Stomach (tissue), 9 donors: ENCODE results near the gene VWC2L. TPM values are rescaled to one million over a fixed set of nuclear protein-coding genes. Genes with fewer than 3 reads are reported as not detected.

Experiments
- DNase-seq, 2 donors: peaks; one replicate each; pipeline versions ENCODE4 v3.0.0 to v3.0.0-alpha.2; 2013 to 2019
- H3K27ac ChIP-seq, 5 donors: fragments of 200-600 bp in 4 of 5; sonication (generic) in 4 of 5; one replicate each; pipeline ENCODE4 v1.5.1; 2013 to 2019; ENCODE audit warnings: mild to moderate bottlenecking in 1 of 5, moderate library complexity in 1 of 5
- H3K27me3 ChIP-seq, 3 donors: fragments of 200-600 bp; sonication (generic); one replicate each; pipeline ENCODE4 v1.5.1; 2017 to 2019; ENCODE audit warnings: mixed run types in 1 of 3
- H3K36me3 ChIP-seq, 4 donors: fragments of 200-600 bp; sonication (generic); 1 replicate in 3 of 4; 2 replicates in 1 of 4; pipeline ENCODE4 v1.5.1; 2016 to 2019
- H3K4me1 ChIP-seq, 4 donors: fragments of 200-600 bp; sonication (generic); one replicate each; pipeline ENCODE4 v1.5.1; 2016 to 2019
- H3K4me3 ChIP-seq, 4 donors: fragments of 200-600 bp; sonication (generic) in 3 of 4; one replicate each; pipeline ENCODE4 v1.5.1; 2016 to 2019; ENCODE audit warnings: mild to moderate bottlenecking in 1 of 4
- H3K9me3 ChIP-seq, 4 donors: fragments of 200-600 bp; sonication (generic); one replicate each; pipeline ENCODE4 v1.5.1; 2016 to 2019
- CTCF ChIP-seq, 7 experiments: fragments of 450-650 bp in 4 of 7; fragments of 200-600 bp in 3 of 7; sonication (generic) in 3 of 7; IDR thresholded peaks; one replicate each; pipeline ENCODE4 v1.5.1; 2016 to 2019; ENCODE audit warnings: antibody characterized with exemption in 7 of 7, control low read depth in 2 of 7, mild to moderate bottlenecking in 1 of 7
- EP300 ChIP-seq: sonication (generic); formaldehyde crosslinking; IDR thresholded peaks from one replicate; pipeline ENCODE4 v1.6.1; 2017; ENCODE audit warnings: antibody characterized with exemption
- POLR2A ChIP-seq, 4 donors: fragments of 450-650 bp; IDR thresholded peaks; one replicate each; pipeline ENCODE4 v1.6.1; 2016; ENCODE audit warnings: antibody characterized with exemption in 4 of 4, control low read depth in 2 of 4, mild to moderate bottlenecking in 1 of 4, moderate library complexity in 1 of 4
- POLR2AphosphoS5 ChIP-seq, 3 donors: sonication (generic); formaldehyde crosslinking; IDR thresholded peaks; one replicate each; pipeline ENCODE4 v1.6.1; 2016; ENCODE audit warnings: antibody characterized with exemption in 3 of 3
- WGBS, 5 donors: extraction: QIAGEN DNeasy Blood & Tissue Kit in 3 of 5; methylation state at CpG; one replicate each; pipeline versions ENCODE4 v1.1.5 to v1.1.7; 2013 to 2018; 5-methylcytosine and 5-hydroxymethylcytosine counted together
- intact Hi-C: fragments of 100-400 bp; cut with DNase I; formaldehyde crosslinking; loops from one replicate; pipeline ENCODE4 v1.15.1; 2023; ENCODE audit warnings: low total_unique reads
- polyA plus RNA-seq, 3 donors: library from polyadenylated mRNA; stranded (reverse); fragments of 200-250 nt; gene quantifications; one replicate each; pipeline ENCODE4 v1.2.3, GENCODE V29; 2013
- total RNA-seq, 5 donors: library from RNA; depleted of rRNA; stranded (reverse); fragments of >200 nt; gene quantifications; one replicate each; pipeline versions ENCODE4 v1.1.0 to v1.2.3, GENCODE V29; 2014 to 2016
- donor health status: healthy with polysubstance abuse.
- donor health status: Bipolar disorder and iron deficiency.
- donor health status: healthy.

Gene VWC2L
- total and polyA plus RNA-seq, 8 donors, result 0.55 TPM; not detected in 7

DNA sequence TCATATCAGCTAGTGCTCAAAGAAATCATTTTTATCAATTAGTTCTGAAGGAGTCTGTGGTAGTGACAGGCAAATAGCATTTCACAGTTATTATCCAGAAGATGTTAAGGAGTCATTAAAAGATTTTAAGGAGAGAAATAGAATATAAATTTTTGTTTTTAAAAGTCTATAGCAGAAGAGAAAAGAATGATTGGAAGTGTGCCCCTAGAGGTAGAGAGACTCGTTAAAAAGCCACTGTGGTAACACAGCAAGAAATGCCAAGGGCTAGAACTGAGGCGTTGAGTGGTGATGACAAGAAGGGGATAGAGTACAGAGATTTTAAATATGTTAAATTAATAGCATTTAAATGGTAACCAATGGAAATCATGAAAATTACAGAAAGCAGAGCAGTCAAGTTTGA is 78.3 kb downstream of the VWC2L start:
- no peak for DNase-seq
- Histone ChIP-seq H3K4me3 (no peak overlapping the region), H3K36me3 (no peaks in the 10 kb centered on the region), H3K27me3 (no peaks in the 10 kb centered on the region), H3K9me3 (no peaks in the 10 kb centered on the region), H3K27ac (no peak overlapping the region), H3K4me1 (no peaks in the 10 kb centered on the region)
- TF ChIP-seq CTCF (IDR thresholded peaks at IDR 0.05) (no peak), POLR2AphosphoS5 (IDR thresholded peaks at IDR 0.05) (no peak), POLR2A (IDR thresholded peaks at IDR 0.05) (no peak), EP300 (no peak)
- intact Hi-C loops, result no loop called here
- WGBS, 5 donors, result 64 to 83% (median 76%) methylated on average over 2 of the region's 2 CpGs

GRCh38 chr2:214489702-214490101 is 78.8 kb downstream of the VWC2L start:
- no peak overlapping the region for H3K27ac ChIP-seq
- intact Hi-C loops, result no loop called here
- no peaks in the 10 kb centered on the region for H3K9me3 ChIP-seq
- H3K27me3 ChIP-seq, result no peaks in the 10 kb centered on the region
- H3K4me3 ChIP-seq, result no peak overlapping the region
- no peaks in the 10 kb centered on the region for H3K4me1 ChIP-seq
- TF ChIP-seq POLR2A (IDR thresholded peaks at IDR 0.05), result no peak
- no peak for TF ChIP-seq EP300
- no peak for TF ChIP-seq CTCF (IDR thresholded peaks at IDR 0.05)
- TF ChIP-seq POLR2AphosphoS5 (IDR thresholded peaks at IDR 0.05), result no peak
- no peak for DNase-seq
- WGBS, 5 donors, result 39 to 67% (median 65%) methylated on average over 2 of the region's 2 CpGs
- no peaks in the 10 kb centered on the region for H3K36me3 ChIP-seq

DNA sequence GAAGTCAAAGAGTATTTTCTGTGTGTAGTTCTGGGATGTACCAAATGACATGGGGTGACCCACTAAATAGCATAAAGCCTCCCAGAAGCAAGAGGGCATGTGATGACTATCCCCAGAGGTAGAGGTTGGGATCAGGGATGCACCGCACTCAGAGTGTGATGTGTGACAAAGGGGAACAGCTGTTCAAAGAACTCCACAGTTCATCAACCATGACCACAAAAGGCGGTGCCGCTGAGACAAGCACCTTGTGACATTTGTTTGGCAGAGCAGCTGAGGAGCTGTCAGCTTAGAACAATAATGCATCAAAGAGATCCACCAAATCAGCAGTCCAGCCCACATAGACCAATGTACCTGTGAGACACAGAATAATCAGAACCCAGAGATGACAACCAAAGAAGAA is 81.3 kb downstream of the VWC2L start:
- intact Hi-C loops, result no loop called here
- no peak for DNase-seq
- TF ChIP-seq EP300 (no peak), POLR2AphosphoS5 (IDR thresholded peaks at IDR 0.05) (no peak), POLR2A (IDR thresholded peaks at IDR 0.05) (no peak), CTCF (IDR thresholded peaks at IDR 0.05) (no peak)
- 71 to 84% (median 78%) methylated on average over 3 of the region's 3 CpGs for WGBS, 5 donors
- Histone ChIP-seq H3K4me1 (peaks cover 0 to 6% (median 0%) of the 10 kb centered on the region in 4 donors), H3K9me3 (no peaks in the 10 kb centered on the region), H3K27me3 (no peaks in the 10 kb centered on the region), H3K4me3 (no peak overlapping the region), H3K36me3 (no peaks in the 10 kb centered on the region), H3K27ac (no peak overlapping the region)

GRCh38 chr2:214492608-214493007 is 81.8 kb downstream of the VWC2L start:
- Histone ChIP-seq H3K27ac (no peak overlapping the region), H3K36me3 (no peaks in the 10 kb centered on the region), H3K4me1 (peaks cover 0 to 6% (median 0%) of the 10 kb centered on the region in 4 donors), H3K4me3 (no peak overlapping the region), H3K27me3 (no peaks in the 10 kb centered on the region), H3K9me3 (no peaks in the 10 kb centered on the region)
- WGBS, 5 donors, result 83 to 94% (median 92%) methylated on average over 2 of the region's 2 CpGs
- intact Hi-C loops, result no loop called here
- TF ChIP-seq CTCF (IDR thresholded peaks at IDR 0.05) (no peak), POLR2AphosphoS5 (IDR thresholded peaks at IDR 0.05) (no peak), POLR2A (IDR thresholded peaks at IDR 0.05) (no peak), EP300 (no peak)
- no peak for DNase-seq
